SK-N-SH treated with all-trans-retinoic acid at 6 μM for 48 hours (cell line): ENCODE data around the gene NEK11.

Experiments used
- ATAC-seq: fragments of 200-7000 bp; cut with Tn5 transposase; 3 replicates; pipeline ENCODE4 v1.9.1; 2020; ENCODE audit warnings: mild to moderate bottlenecking, moderate library complexity
- ARNTL ChIP-seq: fragments of 450-650 bp; formaldehyde crosslinking; IDR thresholded peaks from 2 replicates; pipeline ENCODE4 v1.5.0; 2020; ENCODE audit warnings: low read depth, mild to moderate bottlenecking, moderate library complexity, borderline replicate concordance
- BACH2 ChIP-seq: fragments of 250-450 bp; sonication (Bioruptor Pico); IDR thresholded peaks from 2 replicates; pipeline ENCODE4 v1.9.0; 2021; ENCODE audit warnings: mild to moderate bottlenecking, borderline replicate concordance
- CSDC2 ChIP-seq: fragments of 250-450 bp; sonication (Bioruptor Pico); IDR thresholded peaks from 2 replicates; pipeline ENCODE4 v1.5.0; 2020; ENCODE audit warnings: mild to moderate bottlenecking, moderate library complexity
- GLIS3 ChIP-seq: fragments of 250-450 bp; sonication (Bioruptor Pico); IDR thresholded peaks from 2 replicates; pipeline ENCODE4 v1.5.0; 2020; ENCODE audit warnings: mild to moderate bottlenecking, moderate library complexity
- ISL1 ChIP-seq: fragments of 250-450 bp; sonication (Bioruptor Pico); IDR thresholded peaks from 2 replicates; pipeline ENCODE4 v2.1.2; 2022; ENCODE audit warnings: mild to moderate bottlenecking, moderate library complexity
- OSR1 ChIP-seq: fragments of 250-450 bp; sonication (Bioruptor Pico); IDR thresholded peaks from 2 replicates; pipeline ENCODE4 v1.8.0; 2022; ENCODE audit warnings: moderate library complexity, mild to moderate bottlenecking, inconsistent platforms
- PPARA ChIP-seq: fragments of 250-450 bp; sonication (Bioruptor Pico); IDR thresholded peaks from 2 replicates; pipeline ENCODE4 v1.5.0; 2020; ENCODE audit warnings: mild to moderate bottlenecking, borderline replicate concordance
- RARB ChIP-seq: fragments of 250-450 bp; sonication (Bioruptor Pico); IDR thresholded peaks from 2 replicates; pipeline ENCODE4 v1.8.0; 2021; ENCODE audit warnings: mild to moderate bottlenecking, moderate library complexity
- SNAI2 ChIP-seq: fragments of 250-450 bp; sonication (Bioruptor Pico); IDR thresholded peaks from 2 replicates; pipeline ENCODE4 v1.5.0; 2020; ENCODE audit warnings: mild to moderate bottlenecking, moderate library complexity
- TCF4 ChIP-seq: fragments of 250-450 bp; sonication (Bioruptor Pico); IDR thresholded peaks from 2 replicates; pipeline ENCODE4 v1.8.0; 2021; ENCODE audit warnings: mild to moderate bottlenecking, moderate library complexity, borderline replicate concordance
- TOX ChIP-seq: fragments of 250-450 bp; sonication (Bioruptor Pico); IDR thresholded peaks from 2 replicates; pipeline ENCODE4 v1.8.0; 2021; ENCODE audit warnings: mild to moderate bottlenecking, moderate library complexity, borderline replicate concordance
- TSHZ2 ChIP-seq: fragments of 250-450 bp; sonication (Bioruptor Pico); IDR thresholded peaks from 2 replicates; pipeline ENCODE4 v1.5.0; 2020; ENCODE audit warnings: mild to moderate bottlenecking, moderate library complexity
- ZC3H10 ChIP-seq: fragments of 250-450 bp; sonication (Bioruptor Pico); IDR thresholded peaks from 2 replicates; pipeline ENCODE4 v1.5.1; 2021; ENCODE audit warnings: mild to moderate bottlenecking, moderate library complexity
- ZFP3 ChIP-seq: fragments of 250-450 bp; sonication (Bioruptor Pico); IDR thresholded peaks from 2 replicates; pipeline ENCODE4 v1.5.0; 2020; ENCODE audit warnings: mild to moderate bottlenecking, moderate library complexity
- ZFP30 ChIP-seq: fragments of 450-650 bp; formaldehyde crosslinking; IDR thresholded peaks from 2 replicates; pipeline ENCODE4 v1.5.0; 2022; ENCODE audit warnings: mild to moderate bottlenecking, moderate library complexity
- ZNF565 ChIP-seq: fragments of 450-650 bp; formaldehyde crosslinking; conservative IDR thresholded peaks from 2 replicates; pipeline ENCODE4 v1.5.0; 2020; ENCODE audit warnings: low read depth, mild to moderate bottlenecking, moderate library complexity
- ZNF70 ChIP-seq: fragments of 450-650 bp; formaldehyde crosslinking; IDR thresholded peaks from 2 replicates; pipeline ENCODE4 v1.5.0; 2020; ENCODE audit warnings: mild to moderate bottlenecking, moderate library complexity
- ZNF8 ChIP-seq: fragments of 450-650 bp; formaldehyde crosslinking; IDR thresholded peaks from 2 replicates; pipeline ENCODE4 v1.5.0; 2020; ENCODE audit warnings: mild to moderate bottlenecking, moderate library complexity
- TF ChIP-seq, protein P1 (sequence below): fragments of 250-450 bp; sonication (Bioruptor Pico); IDR thresholded peaks from 2 replicates; pipeline ENCODE4 v1.5.1; 2021; ENCODE audit warnings: mild to moderate bottlenecking, moderate library complexity
- TF ChIP-seq, protein P2 (sequence below): fragments of 250-450 bp; sonication (Bioruptor Pico); IDR thresholded peaks from 2 replicates; pipeline ENCODE4 v1.8.0; 2020; ENCODE audit warnings: mild to moderate bottlenecking, moderate library complexity, borderline replicate concordance

Gene NEK11

GRCh38 chr3:131223373-131224289 lies 197.0 kb downstream of the NEK11 start:
- TF ChIP-seq, protein P1, sequence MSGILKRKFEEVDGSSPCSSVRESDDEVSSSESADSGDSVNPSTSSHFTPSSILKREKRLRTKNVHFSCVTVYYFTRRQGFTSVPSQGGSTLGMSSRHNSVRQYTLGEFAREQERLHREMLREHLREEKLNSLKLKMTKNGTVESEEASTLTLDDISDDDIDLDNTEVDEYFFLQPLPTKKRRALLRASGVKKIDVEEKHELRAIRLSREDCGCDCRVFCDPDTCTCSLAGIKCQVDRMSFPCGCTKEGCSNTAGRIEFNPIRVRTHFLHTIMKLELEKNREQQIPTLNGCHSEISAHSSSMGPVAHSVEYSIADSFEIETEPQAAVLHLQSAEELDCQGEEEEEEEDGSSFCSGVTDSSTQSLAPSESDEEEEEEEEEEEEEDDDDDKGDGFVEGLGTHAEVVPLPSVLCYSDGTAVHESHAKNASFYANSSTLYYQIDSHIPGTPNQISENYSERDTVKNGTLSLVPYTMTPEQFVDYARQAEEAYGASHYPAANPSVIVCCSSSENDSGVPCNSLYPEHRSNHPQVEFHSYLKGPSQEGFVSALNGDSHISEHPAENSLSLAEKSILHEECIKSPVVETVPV (CRISPR knock-in tag): no peak
- no peak for TF ChIP-seq TCF4
- TF ChIP-seq ISL1 (CRISPR knock-in tag): no peak
- TF ChIP-seq ZFP30 (CRISPR knock-in tag): no peak
- TF ChIP-seq CSDC2: no peak
- no peak for TF ChIP-seq OSR1 (CRISPR knock-in tag)
- TF ChIP-seq ZC3H10 (CRISPR knock-in tag): no peak
- TF ChIP-seq ZNF565 (CRISPR knock-in tag): no peak
- TF ChIP-seq ZNF70 (CRISPR knock-in tag): no peak
- no peak for TF ChIP-seq ZNF8
- TF ChIP-seq TSHZ2: no peak
- TF ChIP-seq ARNTL (CRISPR knock-in tag): no peak
- TF ChIP-seq SNAI2 (CRISPR knock-in tag): no peak
- no peak for ATAC-seq

DNA sequence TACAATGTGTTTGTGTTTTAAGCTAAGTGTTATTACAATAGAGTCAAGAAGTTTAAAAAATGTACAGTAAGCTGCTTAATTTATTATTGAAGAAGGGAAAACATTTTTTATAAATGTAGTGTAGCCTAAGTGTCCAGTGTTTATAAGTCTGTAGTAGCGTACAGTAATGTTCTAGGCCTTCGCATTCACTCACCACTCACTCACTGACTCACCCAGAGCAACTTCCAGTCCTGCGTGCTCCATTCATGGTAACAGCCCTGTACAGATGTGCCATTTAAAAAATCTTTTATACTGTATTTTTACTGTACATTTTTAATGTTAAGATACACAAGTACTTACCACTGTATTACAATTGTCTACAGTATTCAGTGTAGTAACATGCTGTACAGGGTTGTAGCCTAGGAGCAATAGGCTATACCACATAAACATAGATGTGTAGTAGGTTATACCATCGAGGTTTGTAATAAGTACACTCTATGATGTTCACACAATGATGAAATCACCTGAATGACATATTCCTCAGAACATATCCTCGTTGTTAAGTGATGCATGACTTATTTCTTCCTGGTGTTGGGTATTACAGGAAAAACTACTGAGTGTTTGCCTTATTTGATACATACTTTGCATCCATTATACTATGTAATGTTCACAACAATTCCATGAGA lies 198.3 kb downstream of the NEK11 start:
- TF ChIP-seq RARB (CRISPR knock-in tag) (no peak), TCF4 (no peak), ISL1 (CRISPR knock-in tag) (no peak), ZFP3 (CRISPR knock-in tag) (no peak), TOX (CRISPR knock-in tag) (no peak), ARNTL (CRISPR knock-in tag) (no peak), BACH2 (CRISPR knock-in tag) (no peak), GLIS3 (CRISPR knock-in tag) (no peak), PPARA (CRISPR knock-in tag) (no peak), ZNF70 (CRISPR knock-in tag) (no peak), CSDC2 (no peak), ZNF565 (CRISPR knock-in tag) (no peak)
- TF ChIP-seq, protein P1 (CRISPR knock-in tag): no peak
- TF ChIP-seq, protein P2, sequence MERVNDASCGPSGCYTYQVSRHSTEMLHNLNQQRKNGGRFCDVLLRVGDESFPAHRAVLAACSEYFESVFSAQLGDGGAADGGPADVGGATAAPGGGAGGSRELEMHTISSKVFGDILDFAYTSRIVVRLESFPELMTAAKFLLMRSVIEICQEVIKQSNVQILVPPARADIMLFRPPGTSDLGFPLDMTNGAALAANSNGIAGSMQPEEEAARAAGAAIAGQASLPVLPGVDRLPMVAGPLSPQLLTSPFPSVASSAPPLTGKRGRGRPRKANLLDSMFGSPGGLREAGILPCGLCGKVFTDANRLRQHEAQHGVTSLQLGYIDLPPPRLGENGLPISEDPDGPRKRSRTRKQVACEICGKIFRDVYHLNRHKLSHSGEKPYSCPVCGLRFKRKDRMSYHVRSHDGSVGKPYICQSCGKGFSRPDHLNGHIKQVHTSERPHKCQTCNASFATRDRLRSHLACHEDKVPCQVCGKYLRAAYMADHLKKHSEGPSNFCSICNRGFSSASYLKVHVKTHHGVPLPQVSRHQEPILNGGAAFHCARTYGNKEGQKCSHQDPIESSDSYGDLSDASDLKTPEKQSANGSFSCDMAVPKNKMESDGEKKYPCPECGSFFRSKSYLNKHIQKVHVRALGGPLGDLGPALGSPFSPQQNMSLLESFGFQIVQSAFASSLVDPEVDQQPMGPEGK (CRISPR knock-in tag): no peak

GRCh38 chr3:131228522-131228921 lies 201.8 kb downstream of the NEK11 start:
- no peak for TF ChIP-seq OSR1 (CRISPR knock-in tag)
- TF ChIP-seq ZFP3 (CRISPR knock-in tag): no peak
- no peak for TF ChIP-seq ZNF8
- TF ChIP-seq BACH2 (CRISPR knock-in tag): no peak
- no peak for ATAC-seq

More for the DNA sequence above, 198.3 kb downstream of the NEK11 start:
- ATAC-seq: no peak
